ENCODE data around the gene CHRNA7.
A peak's percentile ranks its signal among the peaks of the same experiment; 100 is the strongest.

CHRNA7 gene

GRCh38 chr15:32029862-32030781, at the start of gene CHRNA7:
TSS of gene CHRNA7 (plus strand) at chr15:32030515. CDS start at chr15:32030595, 80 bp downstream.
- peak in 1 of 2 donors; percentile 6 for DNase-seq

- DNase-seq = no peak
These were observed 44.7 kb upstream of the CHRNA7 start for GRCh38 chr15:31985607-31986006.

- no peak for DNase-seq
These were observed 37.3 kb upstream of the CHRNA7 start for GRCh38 chr15:31993062-31993461.

GRCh38 chr15:31997711-31998110, 32.6 kb upstream of the CHRNA7 start:
- DNase-seq = no peak

- DNase-seq = no peak
These were observed 26.8 kb upstream of the CHRNA7 start for GRCh38 chr15:32003558-32003957.

GRCh38 chr15:32004249-32004648, 26.1 kb upstream of the CHRNA7 start:
- no peak for DNase-seq

GRCh38 chr15:32007355-32007960, 22.9 kb upstream of the CHRNA7 start:
- DNase-seq = no peak

GRCh38 chr15:32014953-32015352, 15.4 kb upstream of the CHRNA7 start:
- no peak for DNase-seq

- no peak for DNase-seq
These were observed 10.2 kb upstream of the CHRNA7 start for GRCh38 chr15:32020156-32020555.

GRCh38 chr15:32028921-32029320, 1.4 kb upstream of the CHRNA7 start:
- DNase-seq = no peak

- DNase-seq = no peak
These were observed 880 bp upstream of the CHRNA7 start for GRCh38 chr15:32029409-32029861.

- no peak for DNase-seq
These were observed 480 bp downstream of the CHRNA7 start for GRCh38 chr15:32030795-32031194.

- DNase-seq = no peak
These were observed 3.0 kb downstream of the CHRNA7 start for GRCh38 chr15:32033186-32033890.

GRCh38 chr15:32034106-32034505, 3.8 kb downstream of the CHRNA7 start:
- DNase-seq = no peak

GRCh38 chr15:32035285-32035684, 5.0 kb downstream of the CHRNA7 start:
- no peak for DNase-seq

GRCh38 chr15:32036971-32037370, 6.7 kb downstream of the CHRNA7 start:
- DNase-seq = no peak

- DNase-seq = no peak
These were observed 11.0 kb downstream of the CHRNA7 start for GRCh38 chr15:32041294-32041693.

GRCh38 chr15:32042269-32042972, 12.1 kb downstream of the CHRNA7 start:
- DNase-seq = no peak

GRCh38 chr15:32053719-32054118, 23.4 kb downstream of the CHRNA7 start:
- DNase-seq = no peak

- no peak for DNase-seq
These were observed 27.6 kb downstream of the CHRNA7 start for GRCh38 chr15:32057876-32058425.

- no peak for DNase-seq
These were observed 30.4 kb downstream of the CHRNA7 start for GRCh38 chr15:32060706-32061105.

GRCh38 chr15:32067115-32067514, 36.8 kb downstream of the CHRNA7 start:
- no peak for DNase-seq

Data from CD4-positive, alpha-beta T cell treated with Interferon alpha-2 for 1 hour (primary cell).